HepG2 (cell line): ENCODE measurements around the gene VWA3B. TPM values are rescaled to one million over a fixed set of nuclear protein-coding genes. Genes with fewer than 3 reads are reported as not detected.

ENCODE experiments used
- ATAC-seq: fragments of 200-7000 bp; cut with Tn5 transposase; 3 replicates; pipeline ENCODE4 v1.9.1; 2020; ENCODE audit warnings: mild to moderate bottlenecking, moderate library complexity
- BruUV-seq: library from RNA; stranded (reverse); fragments of 400-500 nt; replicated peaks from 2 replicates; lab custom pipeline; 2021; lab: Mats Ljungman, UMichigan
- CTCF ChIA-PET: fragments of 300-600 bp; formaldehyde crosslinking; extraction: SDS; loops from one replicate; lab custom pipeline; 2021; ENCODE audit warnings: low total read pairs, inconsistent platforms, low intra/inter-chr PET ratio; lab: Yijun Ruan, JAX
- POLR2A ChIA-PET: fragments of 350-600 bp; sonication (Branson Sonifier 250); formaldehyde crosslinking; loops from one replicate; lab custom pipeline; 2020; ENCODE audit warnings: antibody characterized with exemption, inconsistent platforms; lab: Yijun Ruan, JAX
- DNase-seq: peaks from one replicate; pipeline ENCODE4 v3.0.0-alpha.2; 2015; ENCODE audit warnings: low spot score
- FAIRE-seq: peaks from 3 replicates; lab custom pipeline; 2011; peaks lifted over from hg19 to GRCh38; lab: Jason Lieb, UNC
- H2AFZ ChIP-seq: one replicate; pipeline ENCODE4 v1.6.1; 2011; ENCODE audit warnings: low read length, inconsistent platforms
- H3K27ac ChIP-seq: fragments of 300-600 bp; 3 replicates; pipeline ENCODE4 v1.8.0; 2011; ENCODE audit warnings: mixed run types, mild to moderate bottlenecking, mixed read lengths, low read length, inconsistent platforms; ENCODE audit not compliant: insufficient read depth; ENCODE audit errors: extremely low read length
- H3K27me3 ChIP-seq, 2 experiments: fragments of 200-600 bp in 1 of 2; 2 replicates in 1 of 2; 3 replicates in 1 of 2; pipeline versions ENCODE4 v1.6.0 to v1.8.0; 2011; ENCODE audit warnings: low read length in 2 of 2, mild to moderate bottlenecking in 2 of 2, moderate library complexity in 2 of 2, inconsistent platforms in 1 of 2; ENCODE audit not compliant: insufficient read depth in 2 of 2, control insufficient read depth in 1 of 2
- H3K36me3 ChIP-seq, 2 experiments: fragments of 200-600 bp in 1 of 2; replicated peaks in 1 of 2; 2 replicates in 1 of 2; 3 replicates in 1 of 2; pipeline versions ENCODE4 v1.5.1 to v1.8.0; 2011; ENCODE audit warnings: low read length in 2 of 2, inconsistent platforms in 1 of 2; ENCODE audit not compliant: insufficient read depth in 2 of 2, control insufficient read depth in 1 of 2
- H3K4me1 ChIP-seq: 2 replicates; pipeline ENCODE4 v1.5.1; 2012; ENCODE audit warnings: low read length, inconsistent platforms; ENCODE audit not compliant: insufficient read depth
- H3K4me2 ChIP-seq: 2 replicates; pipeline ENCODE4 v1.6.0; 2011; ENCODE audit warnings: low read depth, low read length, inconsistent platforms
- H3K4me3 ChIP-seq, 3 experiments: fragments of 200-600 bp in 1 of 3; sonication (generic), shearing (Covaris generic) in 1 of 3; replicated peaks in 1 of 3; 2 replicates each; pipeline ENCODE4 v1.5.1; 2011 to 2016; ENCODE audit warnings: low read length in 3 of 3, inconsistent platforms in 2 of 3, low read depth in 2 of 3, mild to moderate bottlenecking in 2 of 3, control low read depth in 1 of 3, mixed read lengths in 1 of 3; ENCODE audit not compliant: insufficient read depth in 1 of 3
- H3K79me2 ChIP-seq: one replicate; pipeline ENCODE4 v1.6.1; 2011; ENCODE audit warnings: low read length, inconsistent platforms; ENCODE audit not compliant: insufficient read depth
- H3K9ac ChIP-seq: 2 replicates; pipeline ENCODE4 v1.6.0; 2011; ENCODE audit warnings: mild to moderate bottlenecking, low read depth, low read length, inconsistent platforms; ENCODE audit not compliant: insufficient read depth
- H3K9me3 ChIP-seq: 2 replicates; pipeline ENCODE4 v1.5.1; 2012; ENCODE audit warnings: mild to moderate bottlenecking, low read length
- H4K20me1 ChIP-seq: 2 replicates; pipeline ENCODE4 v1.6.0; 2011; ENCODE audit warnings: inconsistent platforms, mild to moderate bottlenecking, low read length, moderate library complexity; ENCODE audit not compliant: insufficient read depth
- BRCA1 ChIP-seq: sonication (generic); formaldehyde crosslinking; IDR thresholded peaks from 2 replicates; pipeline ENCODE4 v1.4.0; 2020; ENCODE audit warnings: missing genetic modification reagents
- CHD4 ChIP-seq: fragments of 200-600 bp; sonication (generic); IDR thresholded peaks from 2 replicates; pipeline ENCODE4 v1.7.0; 2017; ENCODE audit warnings: mild to moderate bottlenecking, low read length, borderline replicate concordance
- EHMT2 ChIP-seq: fragments of 200-600 bp; sonication (generic); IDR thresholded peaks from 2 replicates; pipeline ENCODE4 v1.7.0; 2017; ENCODE audit warnings: antibody characterized with exemption, low read depth, low read length, borderline replicate concordance
- FOXP1 ChIP-seq, 2 experiments: fragments of 450-650 bp in 1 of 2; IDR thresholded peaks; 2 replicates each; pipeline ENCODE4 v1.6.1; 2017 to 2018; ENCODE audit warnings: antibody characterized with exemption in 1 of 2
- ISL2 ChIP-seq: sonication (generic); formaldehyde crosslinking; IDR thresholded peaks from 2 replicates; pipeline ENCODE4 v1.5.0; 2020; ENCODE audit warnings: missing genetic modification reagents
- KDM6A ChIP-seq: IDR thresholded peaks from 2 replicates; pipeline ENCODE4 v1.6.1; 2016; ENCODE audit warnings: low read depth
- LBX2 ChIP-seq: sonication (generic); formaldehyde crosslinking; IDR thresholded peaks from 2 replicates; pipeline ENCODE4 v1.5.0; 2020; ENCODE audit warnings: missing genetic modification reagents, mild to moderate bottlenecking, borderline replicate concordance
- LRRFIP1 ChIP-seq: sonication (generic); formaldehyde crosslinking; conservative IDR thresholded peaks from 2 replicates; pipeline ENCODE4 v1.4.0; 2020; ENCODE audit warnings: missing genetic modification reagents
- MTF2 ChIP-seq: sonication (generic); formaldehyde crosslinking; IDR thresholded peaks from 2 replicates; pipeline ENCODE4 v1.5.0; 2020; ENCODE audit warnings: missing genetic modification reagents, borderline replicate concordance
- SKI ChIP-seq: fragments of 450-650 bp; IDR thresholded peaks from one replicate; pipeline ENCODE4 v1.6.1; 2018; ENCODE audit warnings: mild to moderate bottlenecking; ENCODE audit not compliant: partially characterized antibody
- SP4 ChIP-seq: sonication (generic); formaldehyde crosslinking; IDR thresholded peaks from 2 replicates; pipeline ENCODE4 v1.8.1; 2023; ENCODE audit warnings: mild to moderate bottlenecking, missing genetic modification reagents
- STAT5B ChIP-seq: sonication (generic); formaldehyde crosslinking; IDR thresholded peaks from 2 replicates; pipeline ENCODE4 v1.4.0; 2020; ENCODE audit warnings: missing genetic modification reagents
- TCF12 ChIP-seq, 2 experiments: fragments of 450-650 bp in 1 of 2; sonication (generic) in 1 of 2; formaldehyde crosslinking in 1 of 2; IDR thresholded peaks; 2 replicates each; pipeline versions ENCODE4 v1.6.1 to v1.8.0; 2017 to 2022; ENCODE audit warnings: antibody characterized with exemption in 1 of 2, mild to moderate bottlenecking in 1 of 2, missing genetic modification reagents in 1 of 2, moderate library complexity in 1 of 2
- TFAP4 ChIP-seq: sonication (generic); IDR thresholded peaks from 2 replicates; pipeline ENCODE4 v1.6.1; 2016; ENCODE audit warnings: low read depth, borderline replicate concordance
- ZFP1 ChIP-seq: IDR thresholded peaks from 2 replicates; pipeline ENCODE4 v1.6.1; 2016
- ZNF235 ChIP-seq: sonication (generic); formaldehyde crosslinking; IDR thresholded peaks from 2 replicates; pipeline ENCODE4 v1.8.1; 2023; ENCODE audit warnings: mild to moderate bottlenecking, missing genetic modification reagents, borderline replicate concordance
- ZNF414 ChIP-seq: sonication (generic); formaldehyde crosslinking; IDR thresholded peaks from 2 replicates; pipeline ENCODE4 v1.5.0; 2020; ENCODE audit warnings: missing genetic modification reagents
- ZNF704 ChIP-seq: sonication (generic); formaldehyde crosslinking; IDR thresholded peaks from 2 replicates; pipeline ENCODE4 v1.8.1; 2023; ENCODE audit warnings: mild to moderate bottlenecking, inconsistent platforms, moderate library complexity, missing genetic modification reagents, borderline replicate concordance
- ZNF766 ChIP-seq: sonication (generic); formaldehyde crosslinking; IDR thresholded peaks from 2 replicates; pipeline ENCODE4 v1.5.0; 2020; ENCODE audit warnings: missing genetic modification reagents, borderline replicate concordance
- WGBS: methylation state at CpG from one replicate; pipeline ENCODE4 v1.1.6; 2017; ENCODE audit warnings: low lambda C conversion rate; 5-methylcytosine and 5-hydroxymethylcytosine counted together
- in situ Hi-C: cut with HindIII; loops from 2 replicates; pipeline ENCODE4 v1.10.0; 2017; ENCODE audit warnings: low pct_unique_long_range_greater_than_20kb; ENCODE audit not compliant: extremely low pct_ligation_motif_present
- intact Hi-C: fragments of 100-400 bp; cut with micrococcal nuclease; formaldehyde crosslinking; loops from one replicate; pipeline ENCODE4 v1.10.0; 2022; ENCODE audit not compliant: unreplicated experiment
- polyA plus RNA-seq, 8 experiments: library from polyadenylated mRNA; depleted of rRNA in 3 of 8; stranded (reverse) in 7 of 8; unstranded in 1 of 8; fragments of >200 nt; fragmentation: Illumina TruSeq in 4 of 8; extraction: Trizol in 4 of 8; gene quantifications; 2 replicates each; pipeline versions ENCODE4 v1.2.1 to v1.2.3, GENCODE V29; 2011 to 2016; ENCODE audit warnings: low read depth in 4 of 8, missing spikeins in 1 of 8, mixed read lengths in 1 of 8; ENCODE audit not compliant: insufficient read depth in 1 of 8
- total RNA-seq, 5 experiments: library from RNA; depleted of rRNA; stranded (reverse); fragments of >200 nt; fragmentation: Illumina TruSeq; extraction: Trizol; gene quantifications; 2 replicates each; pipeline ENCODE4 v1.2.3, GENCODE V29; 2016; ENCODE audit warnings: low read depth in 1 of 5

Gene VWA3B
- total and polyA plus RNA-seq, 2 of the 13 experiments (the other 11 are each of a cell fraction or from before 2014, with no cell fraction given), result not detected

GRCh38 chr2:98087447-98088020 lies 567 bp downstream of the VWA3B start:
- H4K20me1 ChIP-seq, result no peaks in the 10 kb centered on the region
- H2AFZ ChIP-seq, result no peak overlapping the region
- DNase-seq, result no peak
- no TSS peak for BruUV-seq
- peaks cover 21% of the 10 kb centered on the region for H3K4me1 ChIP-seq
- POLR2A ChIA-PET, result no interaction called here
- in situ Hi-C loops, result no loop called here
- no peak overlapping the region for H3K4me3 ChIP-seq
- TF ChIP-seq CHD4 (no peak), ZNF414 (CRISPR knock-in tag) (no peak), ZNF235 (CRISPR knock-in tag) (no peak), ZFP1 (CRISPR knock-in tag) (no peak), FOXP1 (IDR thresholded peaks at IDR 0.05) (no peak), FOXP1 (CRISPR knock-in tag; IDR thresholded peaks at IDR 0.05) (no peak), LBX2 (CRISPR knock-in tag) (no peak), ISL2 (CRISPR knock-in tag) (no peak), TCF12 (IDR thresholded peaks at IDR 0.05) (no peak), TCF12 (CRISPR knock-in tag; IDR thresholded peaks at IDR 0.05) (no peak), BRCA1 (CRISPR knock-in tag) (no peak), MTF2 (no peak), SKI (no peak), LRRFIP1 (CRISPR knock-in tag) (no peak), ZNF704 (no peak), ZNF766 (CRISPR knock-in tag) (no peak), KDM6A (no peak), EHMT2 (no peak), STAT5B (CRISPR knock-in tag) (no peak), SP4 (CRISPR knock-in tag) (no peak), TFAP4 (no peak)
- TF ChIP-seq, all 625 proteins: peak for 0
- Histone ChIP-seq H3K27ac (no peak overlapping the region), H3K4me2 (no peak overlapping the region), H3K36me3 (no peaks in the 10 kb centered on the region), H3K9ac (no peak overlapping the region), H3K27me3 (no peaks in the 10 kb centered on the region), H3K9me3 (no peaks in the 10 kb centered on the region), H3K79me2 (no peaks in the 10 kb centered on the region)
- WGBS, result 78% methylated on average over 13 of the region's 13 CpGs
- FAIRE-seq, result no peak
- CTCF ChIA-PET, result no interaction called here
- intact Hi-C loops, result no loop called here
- ATAC-seq, result no peak
